ENCODE data around the gene CTNNA2. TPM values are rescaled to one million over a fixed set of nuclear protein-coding genes. Genes with fewer than 3 reads are reported as not detected.

The CTNNA2 gene
- polyA plus RNA-seq, 1 experiment, result not detected

DNA sequence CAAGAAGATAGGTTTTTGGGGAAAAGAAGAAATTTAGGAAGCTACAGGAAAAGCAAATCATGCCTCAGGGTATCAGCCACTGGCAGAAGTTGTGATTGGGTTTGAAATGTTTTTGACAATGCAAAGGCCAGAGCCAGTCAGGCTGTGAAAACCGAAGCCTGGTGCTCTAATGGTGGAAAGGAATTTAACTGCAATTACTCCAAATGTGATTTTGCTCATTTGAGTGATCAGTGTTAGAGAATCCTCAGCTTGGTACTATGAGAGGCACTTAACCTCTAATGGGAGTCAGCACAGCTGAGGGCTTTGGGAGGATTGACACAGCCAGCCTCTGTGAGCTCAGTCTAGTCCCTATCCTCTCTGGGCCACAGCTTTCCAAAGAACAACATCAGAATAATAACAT is 615.2 kb downstream of the CTNNA2 start:
- ChIA-PET CTCF (interaction anchor here (0.6 to 2.0 kb wide), 2 partner anchors 12 to 54 kb away, joined by 5 to 8 read pairs; no protein-coding TSS in a partner anchor), POLR2A (no interaction called here)
- Histone ChIP-seq H3K27ac (ENCODE audit: low read depth, low read length) (no peak overlapping the region), H3K4me3 (ENCODE audit: low read depth, low read length) (no peak overlapping the region), H3K27me3 (ENCODE audit: control insufficient read depth, insufficient read depth, low read length) (no peaks in the 10 kb centered on the region), H3K9me3 (ENCODE audit: control insufficient read depth, insufficient read depth, low read length) (no peaks in the 10 kb centered on the region)
- TF ChIP-seq, protein P1, sequence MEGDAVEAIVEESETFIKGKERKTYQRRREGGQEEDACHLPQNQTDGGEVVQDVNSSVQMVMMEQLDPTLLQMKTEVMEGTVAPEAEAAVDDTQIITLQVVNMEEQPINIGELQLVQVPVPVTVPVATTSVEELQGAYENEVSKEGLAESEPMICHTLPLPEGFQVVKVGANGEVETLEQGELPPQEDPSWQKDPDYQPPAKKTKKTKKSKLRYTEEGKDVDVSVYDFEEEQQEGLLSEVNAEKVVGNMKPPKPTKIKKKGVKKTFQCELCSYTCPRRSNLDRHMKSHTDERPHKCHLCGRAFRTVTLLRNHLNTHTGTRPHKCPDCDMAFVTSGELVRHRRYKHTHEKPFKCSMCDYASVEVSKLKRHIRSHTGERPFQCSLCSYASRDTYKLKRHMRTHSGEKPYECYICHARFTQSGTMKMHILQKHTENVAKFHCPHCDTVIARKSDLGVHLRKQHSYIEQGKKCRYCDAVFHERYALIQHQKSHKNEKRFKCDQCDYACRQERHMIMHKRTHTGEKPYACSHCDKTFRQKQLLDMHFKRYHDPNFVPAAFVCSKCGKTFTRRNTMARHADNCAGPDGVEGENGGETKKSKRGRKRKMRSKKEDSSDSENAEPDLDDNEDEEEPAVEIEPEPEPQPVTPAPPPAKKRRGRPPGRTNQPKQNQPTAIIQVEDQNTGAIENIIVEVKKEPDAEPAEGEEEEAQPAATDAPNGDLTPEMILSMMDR (IDR thresholded peaks at IDR 0.05; ENCODE audit: low read depth, low read length), result no peak
- DNase-seq (ENCODE audit: low read depth, low spot score), result no peak

DNA sequence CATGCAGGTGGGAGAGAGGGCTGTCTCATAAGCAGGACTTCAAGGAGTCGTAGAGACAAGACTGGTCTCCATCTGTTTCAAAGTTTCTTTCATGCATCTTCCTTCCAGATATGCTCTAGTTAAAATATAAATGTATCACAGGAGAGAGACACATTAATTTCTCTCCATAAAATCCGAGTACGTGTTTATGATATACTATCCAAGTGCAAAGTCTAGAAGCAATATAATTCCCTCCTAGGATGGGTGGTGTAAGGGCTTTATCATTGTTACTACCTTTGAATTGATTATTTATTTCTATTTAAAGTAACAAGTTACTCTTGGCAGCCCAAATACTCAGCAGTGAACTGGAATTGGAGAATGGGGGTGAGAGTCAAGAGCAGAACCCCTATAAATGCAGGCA is 619.4 kb downstream of the CTNNA2 start:
- POLR2A ChIA-PET, result no interaction called here
- CTCF ChIA-PET, result no interaction called here

DNA sequence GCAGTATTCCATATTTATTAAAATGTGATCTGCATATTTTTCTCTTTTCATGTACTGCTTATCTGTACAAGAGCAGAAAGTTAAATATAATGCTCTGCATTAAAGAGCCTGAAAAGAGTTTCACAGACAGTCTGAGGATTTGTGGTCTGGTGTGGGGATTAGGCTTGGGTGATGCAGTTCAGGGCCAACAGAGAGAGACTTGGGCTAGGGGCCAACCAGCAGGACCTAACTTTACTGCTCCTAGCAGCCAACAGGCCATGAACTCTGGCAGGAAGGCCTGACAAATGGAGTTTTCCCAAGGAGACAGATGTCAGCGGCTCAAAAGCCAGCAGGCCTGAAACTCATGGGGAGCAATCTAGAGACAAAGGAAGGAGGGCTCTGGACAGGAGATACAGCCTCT is 622.1 kb downstream of the CTNNA2 start:
- TF ChIP-seq, protein P1 (IDR thresholded peaks at IDR 0.05; ENCODE audit: low read depth, low read length), result no peak
- POLR2A ChIA-PET, result no interaction called here
- Histone ChIP-seq H3K27me3 (ENCODE audit: control insufficient read depth, insufficient read depth, low read length) (no peaks in the 10 kb centered on the region), H3K27ac (ENCODE audit: low read depth, low read length) (no peak overlapping the region), H3K9me3 (ENCODE audit: control insufficient read depth, insufficient read depth, low read length) (no peaks in the 10 kb centered on the region), H3K4me3 (ENCODE audit: low read depth, low read length) (no peak overlapping the region)
- DNase-seq (ENCODE audit: low read depth, low spot score), result no peak
- CTCF ChIA-PET, result no interaction called here

More for the DNA sequence above, 619.4 kb downstream of the CTNNA2 start:
- no peak for DNase-seq (ENCODE audit: low read depth, low spot score)
- Histone ChIP-seq H3K9me3 (ENCODE audit: control insufficient read depth, insufficient read depth, low read length) (no peaks in the 10 kb centered on the region), H3K27me3 (ENCODE audit: control insufficient read depth, insufficient read depth, low read length) (no peaks in the 10 kb centered on the region), H3K27ac (ENCODE audit: low read depth, low read length) (no peak overlapping the region), H3K4me3 (ENCODE audit: low read depth, low read length) (no peak overlapping the region)
- TF ChIP-seq, protein P1 (IDR thresholded peaks at IDR 0.05; ENCODE audit: low read depth, low read length), result no peak

DNA sequence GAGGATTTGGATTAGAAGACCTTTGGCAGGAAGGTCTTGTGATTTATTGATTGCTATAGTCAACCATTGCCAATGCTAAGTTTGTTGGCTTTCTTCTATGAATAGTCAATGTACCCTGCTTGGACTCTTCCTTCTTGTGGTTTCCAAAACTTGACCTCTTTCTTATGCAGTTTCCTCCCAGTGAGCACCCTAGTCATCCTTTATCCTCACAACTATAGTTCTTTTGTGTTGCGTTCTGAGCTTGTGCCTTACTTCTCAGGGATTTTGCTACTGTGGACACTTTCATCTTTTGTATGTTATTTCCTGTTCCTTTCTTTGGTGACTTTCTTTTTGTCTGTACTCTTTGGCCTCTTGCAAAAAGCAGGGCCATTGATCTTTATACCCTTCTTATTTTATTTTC is 623.5 kb downstream of the CTNNA2 start:
- H3K27ac ChIP-seq (ENCODE audit: low read depth, low read length), result no peak overlapping the region
- H3K27me3 ChIP-seq (ENCODE audit: control insufficient read depth, insufficient read depth, low read length), result no peaks in the 10 kb centered on the region
- H3K4me3 ChIP-seq (ENCODE audit: low read depth, low read length), result no peak overlapping the region
- H3K9me3 ChIP-seq (ENCODE audit: control insufficient read depth, insufficient read depth, low read length), result no peaks in the 10 kb centered on the region
- ChIA-PET CTCF (no interaction called here), POLR2A (no interaction called here)
- TF ChIP-seq, protein P1 (IDR thresholded peaks at IDR 0.05; ENCODE audit: low read depth, low read length), result no peak
- no peak for DNase-seq (ENCODE audit: low read depth, low spot score)

DNA sequence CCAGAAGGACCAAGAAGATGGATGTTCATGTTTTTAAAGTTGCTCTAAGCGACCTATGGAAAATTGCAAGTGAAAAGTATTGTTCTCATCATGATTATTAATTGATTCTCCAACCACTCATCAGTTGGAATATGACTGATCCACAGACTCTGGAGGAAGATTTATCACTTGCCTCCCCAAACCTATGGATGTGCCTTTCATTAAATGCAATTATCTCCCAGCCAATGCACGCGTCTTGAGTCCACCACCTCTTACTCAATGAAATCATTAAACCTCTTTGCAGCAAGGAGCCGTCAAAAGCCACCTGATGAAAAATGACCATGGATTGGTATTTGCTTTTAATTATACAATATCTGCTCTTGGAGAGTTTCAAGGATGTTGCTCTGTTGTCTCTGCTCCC is 626.1 kb downstream of the CTNNA2 start:
- no peak overlapping the region for H3K4me3 ChIP-seq (ENCODE audit: low read depth, low read length)
- no peaks in the 10 kb centered on the region for H3K9me3 ChIP-seq (ENCODE audit: control insufficient read depth, insufficient read depth, low read length)
- CTCF ChIA-PET, result no interaction called here
- H3K27ac ChIP-seq (ENCODE audit: low read depth, low read length), result no peak overlapping the region
- H3K27me3 ChIP-seq (ENCODE audit: control insufficient read depth, insufficient read depth, low read length), result no peaks in the 10 kb centered on the region
- POLR2A ChIA-PET, result no interaction called here
- DNase-seq (ENCODE audit: low read depth, low spot score), result no peak
- TF ChIP-seq, protein P1 (IDR thresholded peaks at IDR 0.05; ENCODE audit: low read depth, low read length), result no peak
